Choroid plexus epithelial cell (primary cell): ENCODE measurements around the gene SIGLEC10.

Experiments
- DNase-seq: peaks from one replicate; pipeline ENCODE4 v3.0.0-alpha.2; 2010; ENCODE audit warnings: low read depth
- H3K4me3 ChIP-seq: 2 replicates; pipeline ENCODE4 v1.5.1; 2011; ENCODE audit warnings: low read depth, mild to moderate bottlenecking, control low read depth, low read length, moderate library complexity
- TF ChIP-seq, protein P1 (sequence below): conservative IDR thresholded peaks from 2 replicates; pipeline ENCODE4 v1.5.1; 2011; ENCODE audit warnings: low read depth, mild to moderate bottlenecking, control low read depth, inconsistent platforms, low read length, moderate library complexity

The SIGLEC10 gene

DNA sequence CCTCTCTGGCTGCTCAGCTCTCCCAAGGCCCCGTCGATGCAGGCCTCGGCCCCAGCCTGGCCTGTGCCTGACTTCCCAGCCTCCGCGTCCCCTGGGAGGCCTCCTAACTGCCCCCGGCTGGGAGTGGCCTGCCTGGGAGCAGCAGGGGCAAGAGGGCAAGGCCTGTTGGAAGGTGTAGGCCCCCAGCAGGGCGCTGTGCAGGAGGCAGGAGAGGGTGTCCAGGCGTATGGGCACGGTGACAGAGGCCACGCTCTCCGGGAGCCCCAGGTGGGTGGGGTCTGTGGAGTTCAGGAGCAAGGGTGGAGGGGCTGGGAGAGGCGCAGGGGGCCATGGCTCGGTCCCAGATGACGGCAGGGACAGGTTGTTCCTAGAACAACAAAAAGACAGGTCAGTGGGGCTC, 28.3 kb downstream of the SIGLEC10 start:
- TF ChIP-seq, protein P1, sequence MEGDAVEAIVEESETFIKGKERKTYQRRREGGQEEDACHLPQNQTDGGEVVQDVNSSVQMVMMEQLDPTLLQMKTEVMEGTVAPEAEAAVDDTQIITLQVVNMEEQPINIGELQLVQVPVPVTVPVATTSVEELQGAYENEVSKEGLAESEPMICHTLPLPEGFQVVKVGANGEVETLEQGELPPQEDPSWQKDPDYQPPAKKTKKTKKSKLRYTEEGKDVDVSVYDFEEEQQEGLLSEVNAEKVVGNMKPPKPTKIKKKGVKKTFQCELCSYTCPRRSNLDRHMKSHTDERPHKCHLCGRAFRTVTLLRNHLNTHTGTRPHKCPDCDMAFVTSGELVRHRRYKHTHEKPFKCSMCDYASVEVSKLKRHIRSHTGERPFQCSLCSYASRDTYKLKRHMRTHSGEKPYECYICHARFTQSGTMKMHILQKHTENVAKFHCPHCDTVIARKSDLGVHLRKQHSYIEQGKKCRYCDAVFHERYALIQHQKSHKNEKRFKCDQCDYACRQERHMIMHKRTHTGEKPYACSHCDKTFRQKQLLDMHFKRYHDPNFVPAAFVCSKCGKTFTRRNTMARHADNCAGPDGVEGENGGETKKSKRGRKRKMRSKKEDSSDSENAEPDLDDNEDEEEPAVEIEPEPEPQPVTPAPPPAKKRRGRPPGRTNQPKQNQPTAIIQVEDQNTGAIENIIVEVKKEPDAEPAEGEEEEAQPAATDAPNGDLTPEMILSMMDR, result no peak
- no peak overlapping the region for H3K4me3 ChIP-seq
- DNase-seq, result no peak

GRCh38 chr19:51387924-51388389, 29.5 kb downstream of the SIGLEC10 start, which contains the start of gene LIM2:
LIM2 (minus strand) TSS chr19:51387974; CDS start chr19:51387443, 531 bp downstream.
- DNase-seq, result no peak
- no peak within 1 kb of the TSS for H3K4me3 ChIP-seq
- TF ChIP-seq, protein P1, result no peak

GRCh38 chr19:51386882-51387520, 30.4 kb downstream of the SIGLEC10 start:
- TF ChIP-seq, protein P1, result no peak
- DNase-seq, result no peak
- no peak overlapping the region for H3K4me3 ChIP-seq

DNA sequence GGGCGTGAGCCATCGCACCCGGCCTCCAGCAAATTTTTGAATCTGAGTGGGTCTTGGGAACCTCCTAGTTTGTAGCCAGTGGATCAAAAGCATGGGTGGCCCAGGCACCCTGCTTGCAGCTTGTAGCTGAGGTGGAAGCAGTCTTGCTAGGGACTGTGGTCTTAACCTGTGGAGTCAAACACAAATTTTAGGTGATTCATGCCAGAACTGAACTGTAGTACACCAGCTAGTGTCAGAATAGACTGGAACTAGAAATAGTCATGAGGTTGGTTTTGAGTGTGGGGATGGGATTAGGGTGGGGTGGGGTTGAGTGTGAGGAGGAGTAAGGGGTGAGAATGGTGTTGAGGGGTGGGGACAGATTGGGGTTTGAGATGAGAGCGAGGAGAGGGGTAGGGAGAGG, 35.4 kb downstream of the SIGLEC10 start:
- no peak for DNase-seq
- TF ChIP-seq, protein P1, result no peak
- H3K4me3 ChIP-seq, result no peak overlapping the region

- H3K4me3 ChIP-seq, result no peak overlapping the region
- TF ChIP-seq, protein P1, result no peak
These were observed 37.1 kb downstream of the SIGLEC10 start for GRCh38 chr19:51380379-51380778.

GRCh38 chr19:51377422-51377821, 40.0 kb downstream of the SIGLEC10 start:
- DNase-seq, result no peak
- TF ChIP-seq, protein P1, result no peak
- no peak overlapping the region for H3K4me3 ChIP-seq

More at GRCh38 chr19:51380379-51380778, 37.1 kb downstream of the SIGLEC10 start:
- no peak for DNase-seq
